B cell (primary cell): ENCODE data around the gene DUSP15. TPM values are rescaled to one million over a fixed set of nuclear protein-coding genes. Genes with fewer than 3 reads are reported as not detected.
A peak's percentile ranks its signal among the peaks of the same experiment; 100 is the strongest.

ENCODE experiments used
- ATAC-seq: fragments of 200-7000 bp; cut with Tn5 transposase; one replicate; pipeline ENCODE4 v1.10.0; 2021; ENCODE audit warnings: low read depth, mild to moderate bottlenecking, moderate number of reproducible peaks, moderate library complexity
- CTCF ChIA-PET: fragments of 350-600 bp; sonication (Branson Sonifier 250); formaldehyde crosslinking; loops from one replicate; lab custom pipeline; 2021; ENCODE audit warnings: antibody characterized with exemption, inconsistent platforms; lab: Charles Lee
- POLR2A ChIA-PET: fragments of 350-600 bp; sonication (Branson Sonifier 250); formaldehyde crosslinking; loops from one replicate; lab custom pipeline; 2021; ENCODE audit warnings: antibody characterized with exemption; lab: Charles Lee
- DNase-seq: peaks from one replicate; pipeline ENCODE4 v3.0.0; 2013
- H2AFZ ChIP-seq: 2 replicates; pipeline ENCODE4 v1.6.1; 2012; ENCODE audit warnings: mild to moderate bottlenecking, low read depth, low read length; ENCODE audit not compliant: insufficient read depth, poor library complexity, severe bottlenecking
- H3K27ac ChIP-seq, 2 donors: 1 replicate in 1 of 2; 2 replicates in 1 of 2; pipeline ENCODE4 v1.5.1; 2012 to 2013; ENCODE audit warnings: low read length in 2 of 2, mild to moderate bottlenecking in 2 of 2, moderate library complexity in 1 of 2
- H3K27me3 ChIP-seq, 4 experiments: fragments of 200-600 bp in 1 of 4; sonication (generic) in 1 of 4; replicated peaks in 1 of 4; 1 replicate in 2 of 4; 2 replicates in 2 of 4; pipeline versions ENCODE4 v1.6.1 to v1.7.0; 2013 to 2016; ENCODE audit warnings: low read length in 3 of 4, mild to moderate bottlenecking in 2 of 4, mixed read lengths in 1 of 4, moderate library complexity in 1 of 4; ENCODE audit not compliant: insufficient read depth in 4 of 4, control insufficient read depth in 3 of 4; ENCODE audit errors: control extremely low read depth in 1 of 4
- H3K36me3 ChIP-seq, 2 experiments: replicated peaks in 1 of 2; 1 replicate in 1 of 2; 2 replicates in 1 of 2; pipeline versions ENCODE4 v1.6.1 to v1.7.1; 2013; ENCODE audit warnings: low read length in 1 of 2; ENCODE audit not compliant: insufficient read depth in 2 of 2, control insufficient read depth in 1 of 2; ENCODE audit errors: control extremely low read depth in 1 of 2, extremely low read depth in 1 of 2
- H3K4me1 ChIP-seq, 2 donors: fragments of 200-600 bp in 1 of 2; sonication (generic) in 1 of 2; 1 replicate in 1 of 2; 2 replicates in 1 of 2; pipeline versions ENCODE4 v1.5.1 to v1.6.1; 2013 to 2017; ENCODE audit warnings: low read length in 2 of 2; ENCODE audit not compliant: control insufficient read depth in 2 of 2, insufficient read depth in 2 of 2
- H3K4me2 ChIP-seq: replicated peaks from 2 replicates; pipeline ENCODE3; 2012; ENCODE audit warnings: mild to moderate bottlenecking, low read depth, low read length; ENCODE audit not compliant: poor library complexity, severe bottlenecking
- H3K4me3 ChIP-seq, 5 experiments: fragments of 200-600 bp in 1 of 5; sonication (generic) in 1 of 5; 1 replicate in 3 of 5; 2 replicates in 2 of 5; pipeline versions ENCODE4 v1.5.1 to v1.7.0; 2011 to 2016; ENCODE audit warnings: low read length in 4 of 5, mild to moderate bottlenecking in 4 of 5, low read depth in 2 of 5, control low read depth in 1 of 5, moderate library complexity in 1 of 5; ENCODE audit not compliant: insufficient read depth in 1 of 5; ENCODE audit errors: control extremely low read depth in 1 of 5, extremely low read depth in 1 of 5
- H3K79me2 ChIP-seq: fragments of 200-600 bp; sonication (generic); one replicate; pipeline ENCODE4 v1.6.0; 2016; ENCODE audit warnings: low read length; ENCODE audit not compliant: control insufficient read depth, insufficient read depth
- H3K9ac ChIP-seq: fragments of 200-600 bp; sonication (generic); 2 replicates; pipeline ENCODE4 v1.6.1; 2017; ENCODE audit warnings: mild to moderate bottlenecking, low read length, moderate library complexity
- H3K9me3 ChIP-seq, 3 donors: one replicate each; pipeline versions ENCODE4 v1.6.1 to v1.7.1; 2013; ENCODE audit warnings: low read length in 2 of 3; ENCODE audit not compliant: control insufficient read depth in 2 of 3, insufficient read depth in 1 of 3; ENCODE audit errors: control extremely low read depth in 1 of 3
- H4K20me1 ChIP-seq: 2 replicates; pipeline ENCODE4 v1.6.0; 2012; ENCODE audit warnings: mild to moderate bottlenecking, low read length; ENCODE audit not compliant: insufficient read depth, control insufficient read depth, poor library complexity, severe bottlenecking
- H3K27ac Mint-ChIP-seq: one replicate; pipeline ENCODE4 v1.8.0; 2021; ENCODE audit warnings: mixed read lengths
- H3K27me3 Mint-ChIP-seq: one replicate; pipeline ENCODE4 v1.8.0; 2021; ENCODE audit warnings: mixed read lengths
- H3K4me1 Mint-ChIP-seq: one replicate; pipeline ENCODE4 v1.8.0; 2021; ENCODE audit warnings: mixed read lengths
- H3K4me3 Mint-ChIP-seq: one replicate; pipeline ENCODE4 v1.8.0; 2021; ENCODE audit warnings: mixed read lengths
- H3K9me3 Mint-ChIP-seq: one replicate; pipeline ENCODE4 v1.8.0; 2022; ENCODE audit warnings: mixed read lengths; ENCODE audit not compliant: insufficient read depth
- CTCF ChIP-seq: fragments of 200-600 bp; IDR thresholded peaks from one replicate; pipeline ENCODE4 v1.8.0; 2022; ENCODE audit warnings: antibody characterized with exemption, mild to moderate bottlenecking
- EZH2 ChIP-seq: IDR thresholded peaks from 2 replicates; pipeline ENCODE4 v1.6.1; 2012; ENCODE audit warnings: borderline replicate concordance, low read depth, mild to moderate bottlenecking, moderate library complexity, low read length; ENCODE audit not compliant: insufficient read depth, poor library complexity, severe bottlenecking
- WGBS: methylation state at CpG from one replicate; pipeline ENCODE4 v1.1.5; 2013; ENCODE audit warnings: missing lambda C conversion rate; ENCODE audit not compliant: insufficient coverage; 5-methylcytosine and 5-hydroxymethylcytosine counted together
- intact Hi-C: fragments of 100-400 bp; cut with micrococcal nuclease; formaldehyde crosslinking; loops from one replicate; pipeline ENCODE4 v1.10.0; 2022
- polyA plus RNA-seq: library from polyadenylated mRNA; depleted of rRNA; stranded (reverse); fragments of >200 nt; gene quantifications from 2 replicates; pipeline ENCODE4 v1.2.3, GENCODE V29; 2012
- total RNA-seq, 2 donors: library from RNA; stranded (reverse); fragments of 120-200 nt in 1 of 2; gene quantifications; 1 replicate in 1 of 2; 2 replicates in 1 of 2; pipeline versions ENCODE4 v1.2.3 to v1.2.4, GENCODE V29; 2013 to 2022

The DUSP15 gene
- total and polyA plus RNA-seq, 2 donors (not counting 1 experiment from before 2014, with no cell fraction given): 0.78 to 3.3 TPM

GRCh38 chr20:31863296-31864085 is 6.8 kb downstream of the DUSP15 start:
- Mint-ChIP-seq H3K27ac (no peak overlapping the region), H3K4me3 (no peak overlapping the region), H3K9me3 (no peaks in the 10 kb centered on the region), H3K4me1 (peaks cover 27% of the 10 kb centered on the region), H3K27me3 (peaks cover 5% of the 10 kb centered on the region)
- peaks cover 6% of the 10 kb centered on the region for H4K20me1 ChIP-seq
- no peak for DNase-seq
- no peak overlapping the region for H2AFZ ChIP-seq
- 96% methylated on average over 2 of the region's 9 CpGs for WGBS
- peaks cover 16 to 28% of the 10 kb centered on the region in 2 donors for H3K4me1 ChIP-seq
- no peak overlapping the region for H3K4me2 ChIP-seq
- H3K9me3 ChIP-seq: peaks cover 0 to 5% (median 0%) of the 10 kb centered on the region in 3 donors
- POLR2A ChIA-PET: interaction anchor here (1.1 kb wide), 1 partner anchor 16 kb away, joined by 3 read pairs; no protein-coding TSS in a partner anchor
- no peak overlapping the region for H3K4me3 ChIP-seq
- TF ChIP-seq EZH2: no peak
- no peak for TF ChIP-seq CTCF
- no peaks in the 10 kb centered on the region for H3K79me2 ChIP-seq
- no peak overlapping the region for H3K27ac ChIP-seq
- intact Hi-C loops: no loop called here
- H3K9ac ChIP-seq: no peak overlapping the region
- CTCF ChIA-PET: interaction anchor here (1.0 to 1.6 kb wide), 5 partner anchors 9 to 17 kb away, joined by 3 to 6 read pairs (median 4); no protein-coding TSS in a partner anchor
- ATAC-seq: no peak
- H3K27me3 ChIP-seq: peaks cover 0 to 21% (median 10%) of the 10 kb centered on the region in 4 experiments
- H3K36me3 ChIP-seq: no peaks in the 10 kb centered on the region

- CTCF ChIA-PET: interaction anchor here (0.6 to 3.1 kb wide), 9 partner anchors 8 to 90 kb away, joined by 3 to 11 read pairs (median 4); partner anchors contain the start of gene PDRG1
- Histone ChIP-seq H3K4me3 (no peak overlapping the region), H4K20me1 (peaks cover 6% of the 10 kb centered on the region), H3K4me2 (no peak overlapping the region), H3K9me3 (peaks cover 0 to 5% (median 0%) of the 10 kb centered on the region in 3 donors), H3K4me1 (peaks cover 19 to 26% of the 10 kb centered on the region in 2 donors), H3K27ac (no peak overlapping the region), H3K36me3 (no peaks in the 10 kb centered on the region), H3K27me3 (peaks cover 0 to 21% (median 10%) of the 10 kb centered on the region in 4 experiments), H3K9ac (no peak overlapping the region), H3K79me2 (no peaks in the 10 kb centered on the region), H2AFZ (no peak overlapping the region)
- POLR2A ChIA-PET: interaction anchor here (1.1 kb wide), 1 partner anchor 17 kb away, joined by 3 read pairs; no protein-coding TSS in a partner anchor
- Mint-ChIP-seq H3K4me1 (peaks cover 28% of the 10 kb centered on the region), H3K4me3 (peak overlapping the region; percentile 30), H3K27me3 (peaks cover 5% of the 10 kb centered on the region), H3K27ac (no peak overlapping the region), H3K9me3 (no peaks in the 10 kb centered on the region)
- 99% methylated on average over 8 of the region's 8 CpGs for WGBS
- TF ChIP-seq EZH2: no peak
- TF ChIP-seq CTCF: no peak
- intact Hi-C loops: no loop called here
- DNase-seq (no peak), ATAC-seq (no peak)
Observed at GRCh38 chr20:31862506-31862905, 7.8 kb downstream of the DUSP15 start.
